Measurements from ENCODE around the gene CELF5.

DNA sequence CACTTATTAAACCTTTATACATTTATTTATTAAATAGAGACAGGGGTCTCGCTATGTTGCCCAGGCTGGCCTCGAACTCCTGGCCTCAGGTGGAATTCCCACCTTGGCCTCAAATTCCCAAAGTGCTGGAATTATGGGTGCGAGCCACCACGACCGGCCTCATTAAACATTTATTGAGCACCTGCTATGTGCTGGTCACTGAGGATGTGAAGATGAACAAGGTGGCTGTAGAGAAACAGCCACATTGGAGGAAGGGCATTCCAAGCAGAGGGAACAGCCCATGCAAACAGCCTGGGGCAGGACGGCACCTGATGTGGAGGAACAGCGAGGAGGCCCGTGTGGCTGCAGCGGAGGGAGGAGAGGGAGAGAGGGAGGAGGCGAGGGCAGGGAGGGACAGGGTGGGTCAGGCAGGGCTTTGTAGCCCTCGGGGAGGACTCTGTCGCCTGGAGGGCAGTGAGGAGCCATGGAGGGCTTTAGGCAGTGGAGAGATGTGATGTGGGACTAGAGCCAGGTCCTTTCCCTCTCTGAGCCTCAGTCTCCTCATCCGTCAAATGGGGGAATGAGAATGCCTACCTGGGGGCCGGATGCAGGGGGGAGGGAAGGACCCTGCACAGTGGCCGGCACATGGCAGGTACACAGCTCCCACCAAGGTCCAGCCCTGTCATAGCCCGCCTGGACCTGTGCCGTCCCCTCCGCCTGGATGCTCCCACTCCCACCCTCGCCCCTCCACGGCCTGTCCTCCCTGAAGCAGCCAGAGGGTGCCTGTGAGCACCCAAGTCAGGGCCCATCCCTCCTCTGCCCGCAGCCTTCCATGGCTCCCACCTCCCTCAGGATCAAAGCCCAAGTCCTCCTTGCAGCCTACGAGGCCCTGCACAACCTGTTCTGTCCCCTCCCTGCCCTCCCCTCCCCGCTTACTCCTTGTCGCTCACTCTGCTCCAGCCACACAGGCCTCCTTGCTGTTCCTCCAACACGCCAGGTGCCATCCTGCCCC lies 120.4 kb downstream of the CELF5 start:
- no peak for TF ChIP-seq EP300 (IDR thresholded peaks at IDR 0.05)
- TF ChIP-seq, protein P1, sequence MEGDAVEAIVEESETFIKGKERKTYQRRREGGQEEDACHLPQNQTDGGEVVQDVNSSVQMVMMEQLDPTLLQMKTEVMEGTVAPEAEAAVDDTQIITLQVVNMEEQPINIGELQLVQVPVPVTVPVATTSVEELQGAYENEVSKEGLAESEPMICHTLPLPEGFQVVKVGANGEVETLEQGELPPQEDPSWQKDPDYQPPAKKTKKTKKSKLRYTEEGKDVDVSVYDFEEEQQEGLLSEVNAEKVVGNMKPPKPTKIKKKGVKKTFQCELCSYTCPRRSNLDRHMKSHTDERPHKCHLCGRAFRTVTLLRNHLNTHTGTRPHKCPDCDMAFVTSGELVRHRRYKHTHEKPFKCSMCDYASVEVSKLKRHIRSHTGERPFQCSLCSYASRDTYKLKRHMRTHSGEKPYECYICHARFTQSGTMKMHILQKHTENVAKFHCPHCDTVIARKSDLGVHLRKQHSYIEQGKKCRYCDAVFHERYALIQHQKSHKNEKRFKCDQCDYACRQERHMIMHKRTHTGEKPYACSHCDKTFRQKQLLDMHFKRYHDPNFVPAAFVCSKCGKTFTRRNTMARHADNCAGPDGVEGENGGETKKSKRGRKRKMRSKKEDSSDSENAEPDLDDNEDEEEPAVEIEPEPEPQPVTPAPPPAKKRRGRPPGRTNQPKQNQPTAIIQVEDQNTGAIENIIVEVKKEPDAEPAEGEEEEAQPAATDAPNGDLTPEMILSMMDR (IDR thresholded peaks at IDR 0.05) = no peak
